Lung (tissue), 12 donors: ENCODE results near the gene COBL. TPM values are rescaled to one million over a fixed set of nuclear protein-coding genes. Genes with fewer than 3 reads are reported as not detected.

Experiments used
- ATAC-seq: fragments of 200-7000 bp; cut with Tn5 transposase; one replicate; pipeline ENCODE4 v1.9.1; 2020; ENCODE audit warnings: moderate number of reproducible peaks; ENCODE audit not compliant: insufficient read depth, low FRiP score
- DNase-seq, 3 donors: peaks; one replicate each; pipeline ENCODE4 v3.0.0-alpha.2; 2013 to 2017
- H3K27ac ChIP-seq, 2 donors: one replicate each; pipeline ENCODE4 v1.5.1; 2013; ENCODE audit warnings: mild to moderate bottlenecking in 2 of 2, moderate library complexity in 2 of 2, control low read depth in 1 of 2, inconsistent platforms in 1 of 2, low read depth in 1 of 2, low read length in 1 of 2
- H3K27me3 ChIP-seq, 3 donors: one replicate each; pipeline ENCODE4 v1.5.1; 2013; ENCODE audit warnings: low read length in 2 of 3; ENCODE audit not compliant: control insufficient read depth in 3 of 3, insufficient read depth in 3 of 3
- H3K36me3 ChIP-seq, 4 donors: one replicate each; pipeline ENCODE4 v1.5.1; 2013; ENCODE audit warnings: low read length in 4 of 4, mild to moderate bottlenecking in 1 of 4, moderate library complexity in 1 of 4; ENCODE audit not compliant: control insufficient read depth in 4 of 4, insufficient read depth in 4 of 4
- H3K4me1 ChIP-seq, 5 donors: one replicate each; pipeline ENCODE4 v1.5.1; 2013; ENCODE audit warnings: low read length in 5 of 5, mild to moderate bottlenecking in 2 of 5, moderate library complexity in 1 of 5; ENCODE audit not compliant: control insufficient read depth in 5 of 5, insufficient read depth in 5 of 5
- H3K4me3 ChIP-seq: one replicate; pipeline ENCODE4 v1.5.1; 2013; ENCODE audit warnings: mild to moderate bottlenecking, control low read depth, moderate library complexity
- H3K9ac ChIP-seq, 2 donors: one replicate each; pipeline ENCODE4 v1.5.1; 2013; ENCODE audit warnings: low read length in 2 of 2, control low read depth in 1 of 2; ENCODE audit not compliant: insufficient read depth in 1 of 2
- H3K9me3 ChIP-seq, 4 donors: one replicate each; pipeline ENCODE4 v1.5.1; 2013; ENCODE audit warnings: low read length in 3 of 4, mild to moderate bottlenecking in 1 of 4, moderate library complexity in 1 of 4; ENCODE audit not compliant: control insufficient read depth in 4 of 4, insufficient read depth in 3 of 4
- CTCF ChIP-seq: IDR thresholded peaks from 2 replicates; pipeline ENCODE4 v1.5.1; 2012; ENCODE audit warnings: mild to moderate bottlenecking; ENCODE audit errors: control extremely low read depth, extremely low read depth
- WGBS, 2 donors: extraction: QIAGEN DNeasy Blood & Tissue Kit; methylation state at CpG; one replicate each; pipeline ENCODE4 v1.1.7; 2013; 5-methylcytosine and 5-hydroxymethylcytosine counted together
- polyA plus RNA-seq, 2 donors: library from polyadenylated mRNA; stranded (reverse); fragments of 200-250 nt; gene quantifications; one replicate each; pipeline ENCODE4 v1.2.1, GENCODE V29; 2013
- total RNA-seq, 2 donors: library from RNA; depleted of rRNA in 1 of 2; stranded (reverse); fragments of >200 nt in 1 of 2; gene quantifications; one replicate each; pipeline ENCODE4 v1.2.1, GENCODE V29; 2014 to 2021
- donor health status: control.
- donor health status: control.
- donor health status: Bipolar disorder and iron deficiency.
- donor health status: healthy.
- donor health status: DM: yes; HTN: yes; CAD: no.

Gene COBL
- total and polyA plus RNA-seq, 4 donors = 6.3 to 38.1 (median 15.0) TPM

DNA sequence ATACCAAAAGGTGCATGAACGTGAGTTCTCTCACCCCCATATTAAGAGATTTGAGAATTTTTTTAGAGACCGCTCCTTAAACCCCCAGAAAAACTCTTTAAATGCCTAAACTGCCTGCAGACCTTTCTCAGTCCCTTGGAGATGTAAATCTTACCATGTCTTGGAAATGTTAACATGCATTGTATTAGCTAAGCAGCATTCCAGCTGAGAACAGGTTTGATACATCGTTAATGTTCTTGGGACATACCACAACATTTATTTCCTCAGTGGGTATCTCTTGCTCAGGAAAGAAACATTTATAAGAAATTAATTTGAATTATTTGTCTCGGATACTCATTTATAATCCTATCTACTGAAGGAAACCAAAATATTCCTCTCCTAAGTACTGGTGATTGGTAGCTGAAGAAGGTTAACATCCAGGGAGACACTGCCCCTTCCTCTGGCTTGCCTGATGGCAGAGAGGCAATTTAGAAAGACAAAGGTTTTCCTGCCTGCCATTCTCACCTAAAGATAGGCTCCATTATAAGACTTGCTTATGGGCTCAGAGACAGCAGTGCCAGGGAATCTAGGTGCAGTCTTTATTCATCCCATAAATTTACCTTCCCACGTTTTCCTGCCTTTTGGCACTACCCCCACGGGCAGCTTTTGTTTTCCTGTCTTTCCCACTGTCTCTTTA lies 141.2 kb downstream of the COBL start:
- H3K27ac ChIP-seq = no peak overlapping the region
- DNase-seq (no peak), ATAC-seq (no peak)
- H3K9me3 ChIP-seq = no peaks in the 10 kb centered on the region
- 64 to 67% methylated on average over 6 of the region's 6 CpGs for WGBS, 2 donors
- no peak overlapping the region for H3K4me3 ChIP-seq
- no peak overlapping the region for H3K9ac ChIP-seq
- no peaks in the 10 kb centered on the region for H3K4me1 ChIP-seq
- no peak for TF ChIP-seq CTCF
- peaks cover 0 to 2% (median 0%) of the 10 kb centered on the region in 3 donors for H3K27me3 ChIP-seq
- H3K36me3 ChIP-seq = peaks cover 0 to 2% (median 0%) of the 10 kb centered on the region in 4 donors

GRCh38 chr7:51165337-51165736 lies 151.3 kb downstream of the COBL start:
- ATAC-seq = no peak
- H3K4me3 ChIP-seq = no peak overlapping the region

GRCh38 chr7:51162724-51163329 lies 153.8 kb downstream of the COBL start:
- DNase-seq (peak; percentile 85 to 93 (median 92)), ATAC-seq (peak; percentile 94)
- WGBS, 2 donors = 22 to 26% methylated on average over 9 of the region's 9 CpGs

More at GRCh38 chr7:51165337-51165736, 151.3 kb downstream of the COBL start:
- H3K27me3 ChIP-seq = no peaks in the 10 kb centered on the region
- DNase-seq = peak in 1 of 3 donors; percentile 9
- no peaks in the 10 kb centered on the region for H3K9me3 ChIP-seq
- no peak for TF ChIP-seq CTCF
- H3K36me3 ChIP-seq = no peaks in the 10 kb centered on the region
- 89 to 91% methylated on average over 1 of the region's 1 CpG for WGBS, 2 donors
- H3K9ac ChIP-seq = no peak overlapping the region
- no peaks in the 10 kb centered on the region for H3K4me1 ChIP-seq
- no peak overlapping the region for H3K27ac ChIP-seq

More at GRCh38 chr7:51162724-51163329, 153.8 kb downstream of the COBL start:
- peak; percentile 43 for TF ChIP-seq CTCF
- H3K36me3 ChIP-seq = no peaks in the 10 kb centered on the region
- no peak overlapping the region for H3K4me3 ChIP-seq
- no peak overlapping the region for H3K9ac ChIP-seq
- H3K27me3 ChIP-seq = peaks cover 0 to 12% (median 8%) of the 10 kb centered on the region in 3 donors
- no peak overlapping the region for H3K27ac ChIP-seq
- no peaks in the 10 kb centered on the region for H3K9me3 ChIP-seq
- no peaks in the 10 kb centered on the region for H3K4me1 ChIP-seq
